H1 (cell line): ENCODE data around the gene HS6ST2.

Experiments used
- ATF3 ChIP-seq: IDR thresholded peaks from 2 replicates; pipeline ENCODE4 v1.6.1; 2011; ENCODE audit warnings: low read depth, mild to moderate bottlenecking, low read length; ENCODE audit not compliant: insufficient read depth
- CTCF ChIP-seq, 3 experiments: IDR thresholded peaks; 1 replicate in 2 of 3; 2 replicates in 1 of 3; pipeline versions ENCODE4 v1.5.1 to v1.6.1; 2011; ENCODE audit warnings: low read length in 3 of 3, mild to moderate bottlenecking in 3 of 3, inconsistent platforms in 2 of 3, low read depth in 1 of 3, moderate library complexity in 1 of 3; ENCODE audit not compliant: insufficient read depth in 1 of 3; ENCODE audit errors: control extremely low read depth in 1 of 3
- EP300 ChIP-seq, 2 experiments: IDR thresholded peaks; 1 replicate in 1 of 2; 2 replicates in 1 of 2; pipeline ENCODE4 v1.6.1; 2011 to 2012; ENCODE audit warnings: low read depth in 2 of 2, low read length in 2 of 2, mild to moderate bottlenecking in 2 of 2, borderline replicate concordance in 1 of 2, inconsistent platforms in 1 of 2, moderate library complexity in 1 of 2
- HDAC6 ChIP-seq: IDR thresholded peaks from one replicate; pipeline ENCODE4 v1.7.1; 2012; ENCODE audit warnings: low read depth, mild to moderate bottlenecking, inconsistent platforms, low read length, moderate library complexity
- MAX ChIP-seq: IDR thresholded peaks from 2 replicates; pipeline ENCODE4 v1.6.1; 2012; ENCODE audit warnings: inconsistent platforms
- RAD21 ChIP-seq, 2 experiments: IDR thresholded peaks in 1 of 2; conservative IDR thresholded peaks in 1 of 2; 2 replicates each; pipeline ENCODE4 v1.6.1; 2011; ENCODE audit warnings: low read depth in 2 of 2, low read length in 2 of 2, improper control_type of control experiment in 1 of 2, inconsistent platforms in 1 of 2, mild to moderate bottlenecking in 1 of 2, moderate library complexity in 1 of 2
- SP1 ChIP-seq: IDR thresholded peaks from 2 replicates; pipeline ENCODE4 v1.6.1; 2011; ENCODE audit warnings: low read depth, low read length
- TEAD4 ChIP-seq: IDR thresholded peaks from 2 replicates; pipeline ENCODE4 v1.6.1; 2012; ENCODE audit warnings: low read depth, low read length, inconsistent platforms, mixed read lengths
- ZNF274 ChIP-seq: IDR thresholded peaks from 2 replicates; pipeline ENCODE4 v1.7.0; 2012; ENCODE audit warnings: low read length, borderline replicate concordance; ENCODE audit errors: extremely low read depth

GRCh38 chrX:133005042-133005441 lies 46.6 kb upstream of the HS6ST2 start:
- TF ChIP-seq EP300 (IDR thresholded peaks at IDR 0.05; ENCODE audit: borderline replicate concordance in 1 of 2, low read depth in 2 of 2, low read length in 2 of 2) (no peak), TEAD4 (no peak), MAX (no peak), SP1 (no peak), CTCF (IDR thresholded peaks at IDR 0.05; ENCODE audit: control extremely low read depth in 1 of 3, insufficient read depth in 1 of 3, low read depth in 1 of 3, low read length in 3 of 3) (peak; percentile 18 to 63 (median 47)), HDAC6 (no peak), ZNF274 (no peak), RAD21 (IDR thresholded peaks at IDR 0.05 in 1 of 2, conservative IDR thresholded peaks at IDR 0.05 in 1 of 2; ENCODE audit: low read depth in 2 of 2, low read length in 2 of 2) (peak; percentile 69 to 77), ATF3 (no peak)
